ENCODE results near the gene BCL7C. TPM values are rescaled to one million over a fixed set of nuclear protein-coding genes. Genes with fewer than 3 reads are reported as not detected.

Gene BCL7C
- total RNA-seq, 1 donor from 2014 or later = 46.3 TPM

DNA sequence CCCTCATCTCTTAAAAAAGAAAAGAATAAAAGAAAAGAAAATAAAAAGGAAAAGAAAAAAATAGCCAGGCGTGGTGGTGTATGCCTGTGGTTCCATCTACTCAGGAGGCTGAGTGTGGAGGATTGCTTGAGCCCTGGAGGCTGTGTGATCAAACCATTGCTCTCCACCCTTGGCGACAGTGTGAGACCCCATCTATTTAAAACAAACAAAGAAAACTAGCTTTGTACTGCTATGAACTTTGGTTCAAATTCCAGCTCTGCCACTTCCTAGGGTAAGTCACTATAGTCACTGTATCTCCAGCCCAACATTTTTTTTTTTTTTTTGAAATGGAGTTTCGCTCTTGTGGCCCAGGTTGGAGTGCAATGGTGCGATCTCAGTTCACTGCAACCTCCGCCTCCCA is 6.7 kb upstream of the BCL7C start:
- DNase-seq (ENCODE audit: low read depth) = no peak
- H3K27me3 ChIP-seq (ENCODE audit: control insufficient read depth, insufficient read depth, low read length) = no peaks in the 10 kb centered on the region
- no peak for TF ChIP-seq CTCF (IDR thresholded peaks at IDR 0.05; ENCODE audit: insufficient read depth, low read length, poor library complexity, severe bottlenecking)
- H3K4me3 ChIP-seq (ENCODE audit: low read depth, low read length) = no peak overlapping the region
- H3K36me3 ChIP-seq (ENCODE audit: control insufficient read depth, insufficient read depth, low read length) = no peaks in the 10 kb centered on the region

GRCh38 chr16:30899794-30900193 is 5.9 kb upstream of the BCL7C start:
- H3K27me3 ChIP-seq (ENCODE audit: control insufficient read depth, insufficient read depth, low read length) = no peaks in the 10 kb centered on the region
- no peak overlapping the region for H3K4me3 ChIP-seq (ENCODE audit: low read depth, low read length)

DNA sequence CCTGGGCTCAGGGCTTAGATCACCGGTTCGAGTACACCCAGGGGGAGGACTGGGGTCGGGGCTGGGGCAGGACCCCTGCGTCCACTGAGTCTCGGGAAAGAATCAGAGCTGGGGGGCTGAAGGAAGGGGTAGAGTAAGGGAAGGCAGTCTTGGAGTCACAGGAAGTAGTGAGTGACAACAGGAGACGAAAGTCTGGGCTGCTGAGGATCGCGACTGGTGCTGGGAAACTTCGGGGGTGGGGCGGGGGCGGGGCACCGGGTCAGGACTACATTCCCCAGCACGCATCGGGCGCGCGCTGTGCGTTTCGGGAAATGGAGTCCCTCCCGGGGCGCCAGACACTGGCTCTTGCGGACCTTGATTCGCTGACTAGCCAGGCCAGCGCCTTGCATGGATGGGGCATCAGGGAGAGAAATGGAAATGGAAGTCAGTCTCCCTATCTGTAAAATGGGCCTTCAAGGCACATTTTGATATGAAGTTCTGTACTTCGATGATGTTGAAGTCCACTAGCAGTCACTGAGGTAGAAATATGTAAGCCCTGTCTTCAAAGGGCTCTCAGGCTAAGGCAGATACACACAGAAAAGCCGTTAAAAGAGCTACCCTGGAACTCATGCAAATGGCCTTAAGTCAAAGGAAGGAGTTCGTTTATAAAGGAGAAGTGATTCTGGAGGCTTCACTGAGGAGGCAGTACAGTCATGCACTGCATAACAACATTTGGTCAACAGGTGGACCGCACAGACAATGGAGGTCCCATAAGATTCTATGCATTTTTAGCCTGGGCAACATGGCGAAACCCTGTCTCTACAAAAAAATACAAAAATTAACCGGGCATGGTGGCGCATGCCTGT is 3.2 kb upstream of the BCL7C start:
- peak; percentile 59 for DNase-seq (ENCODE audit: low read depth)
- peak overlapping the region; percentile 63 for H3K4me3 ChIP-seq (ENCODE audit: low read depth, low read length)
- TF ChIP-seq CTCF (IDR thresholded peaks at IDR 0.05; ENCODE audit: insufficient read depth, low read length, poor library complexity, severe bottlenecking) = no peak
- H3K27me3 ChIP-seq (ENCODE audit: control insufficient read depth, insufficient read depth, low read length) = no peaks in the 10 kb centered on the region
- no peaks in the 10 kb centered on the region for H3K36me3 ChIP-seq (ENCODE audit: control insufficient read depth, insufficient read depth, low read length)

More at GRCh38 chr16:30899794-30900193, 5.9 kb upstream of the BCL7C start:
- TF ChIP-seq CTCF (IDR thresholded peaks at IDR 0.05; ENCODE audit: insufficient read depth, low read length, poor library complexity, severe bottlenecking) = no peak
- no peaks in the 10 kb centered on the region for H3K36me3 ChIP-seq (ENCODE audit: control insufficient read depth, insufficient read depth, low read length)
- DNase-seq (ENCODE audit: low read depth) = no peak

DNA sequence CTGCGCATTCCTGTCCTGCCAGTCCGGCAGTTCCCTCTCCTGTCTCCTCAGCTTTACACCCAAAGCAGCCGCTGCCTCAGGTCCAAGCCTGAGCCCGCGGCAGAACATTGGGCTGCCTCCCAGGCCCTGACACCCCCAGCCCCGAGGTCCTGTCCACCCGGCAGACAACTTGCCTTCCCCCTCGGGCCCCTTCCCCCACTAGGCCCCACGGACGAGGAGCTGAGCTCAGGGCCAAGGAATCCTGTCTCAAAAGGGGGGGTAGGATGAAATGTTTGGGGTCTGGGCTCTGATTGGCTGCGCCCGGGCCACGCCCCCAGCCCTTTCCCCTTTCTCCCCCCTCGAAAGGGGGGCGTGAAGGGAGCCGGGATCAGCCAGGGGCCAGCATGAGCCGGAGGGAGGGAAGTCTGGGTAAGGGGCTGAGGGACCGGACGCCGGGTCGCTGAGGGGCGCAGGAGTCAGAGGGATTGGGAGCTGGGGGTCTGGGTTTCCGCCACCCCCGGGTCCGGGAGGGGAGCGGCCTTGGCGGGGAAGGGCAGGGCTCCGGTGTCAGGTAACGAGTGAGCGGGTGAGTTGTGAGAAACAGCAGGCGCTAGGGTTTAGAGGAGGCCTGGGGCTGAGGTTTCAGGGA is 2.5 kb upstream of the BCL7C start, which contains the start of gene CTF1:
TSS of gene CTF1 (plus strand) at position 354 of the 628 bp plus-strand sequence. CDS start at position 384, 30 bp downstream.
- Histone ChIP-seq H3K4me3 (ENCODE audit: low read depth, low read length) (peak within 1 kb of the TSS; percentile 63), H3K36me3 (ENCODE audit: control insufficient read depth, insufficient read depth, low read length) (no peaks in the 10 kb centered on the region), H3K27me3 (ENCODE audit: control insufficient read depth, insufficient read depth, low read length) (no peaks in the 10 kb centered on the region)
- no peak for TF ChIP-seq CTCF (IDR thresholded peaks at IDR 0.05; ENCODE audit: insufficient read depth, low read length, poor library complexity, severe bottlenecking)
- DNase-seq (ENCODE audit: low read depth) = no peak

DNA sequence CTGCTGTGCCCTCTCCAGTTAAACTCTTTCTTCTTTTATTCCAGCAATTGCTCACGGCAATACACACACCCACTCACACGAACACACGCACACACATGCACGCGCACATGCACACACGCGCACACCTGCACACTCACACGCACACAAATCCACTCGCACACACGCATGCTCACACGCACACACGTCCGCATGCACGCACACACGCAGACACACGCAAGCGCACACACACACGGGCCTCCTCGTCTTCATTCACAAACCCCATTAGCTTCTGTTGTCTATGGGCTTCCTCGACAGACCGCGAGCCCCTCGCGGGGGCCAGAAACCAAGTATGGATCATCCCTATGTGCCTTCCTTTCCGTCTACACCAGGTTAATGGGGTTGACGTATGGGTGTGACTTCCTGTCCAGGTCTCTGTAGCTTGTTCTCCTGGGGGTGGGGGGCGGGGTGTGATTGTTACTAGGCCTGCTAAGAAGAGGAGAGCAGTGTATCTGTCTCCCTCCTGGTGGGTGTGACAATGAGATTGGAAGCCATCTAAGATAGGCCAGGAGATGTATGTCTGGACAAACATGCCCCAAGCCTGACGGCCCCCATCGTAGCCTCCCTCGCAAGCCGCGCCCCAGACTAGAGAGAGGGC is 1.9 kb upstream of the BCL7C start:
- TF ChIP-seq CTCF (IDR thresholded peaks at IDR 0.05; ENCODE audit: insufficient read depth, low read length, poor library complexity, severe bottlenecking) = no peak
- Histone ChIP-seq H3K27me3 (ENCODE audit: control insufficient read depth, insufficient read depth, low read length) (no peaks in the 10 kb centered on the region), H3K36me3 (ENCODE audit: control insufficient read depth, insufficient read depth, low read length) (no peaks in the 10 kb centered on the region), H3K4me3 (ENCODE audit: low read depth, low read length) (peak overlapping the region; percentile 63)
- DNase-seq (ENCODE audit: low read depth) = no peak

All from kidney epithelial cell (primary cell).